HG02610 (cell line): ENCODE results near the gene COL5A1.

Source experiments
- ATAC-seq: cut with Tn5 transposase; IDR thresholded peaks from one replicate; pipeline ENCODE4 v1.9.1; 2021; ENCODE audit warnings: mild to moderate bottlenecking, moderate library complexity; ENCODE audit not compliant: unreplicated experiment

COL5A1 gene

DNA sequence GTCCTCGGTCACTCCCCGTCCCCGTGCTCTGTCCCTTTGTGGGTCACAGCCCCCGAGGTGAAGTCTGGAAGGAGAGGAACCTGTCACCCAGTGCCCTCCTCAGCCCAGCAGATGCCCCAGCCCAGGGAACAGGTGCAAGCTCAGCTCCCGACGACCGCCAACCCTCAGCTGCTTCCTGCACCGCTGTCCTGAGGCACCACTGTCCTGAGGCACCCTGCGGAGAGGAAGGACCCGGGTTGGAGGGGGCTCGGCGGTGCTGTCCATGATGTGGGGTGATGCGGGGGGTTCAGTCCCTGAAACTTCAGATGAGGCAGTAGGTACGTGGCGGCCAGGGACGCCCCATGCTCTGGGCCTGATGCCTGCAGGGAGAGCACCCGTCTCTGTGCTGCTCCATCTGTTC, 81.4 kb downstream of the COL5A1 start:
- no peak for ATAC-seq

DNA sequence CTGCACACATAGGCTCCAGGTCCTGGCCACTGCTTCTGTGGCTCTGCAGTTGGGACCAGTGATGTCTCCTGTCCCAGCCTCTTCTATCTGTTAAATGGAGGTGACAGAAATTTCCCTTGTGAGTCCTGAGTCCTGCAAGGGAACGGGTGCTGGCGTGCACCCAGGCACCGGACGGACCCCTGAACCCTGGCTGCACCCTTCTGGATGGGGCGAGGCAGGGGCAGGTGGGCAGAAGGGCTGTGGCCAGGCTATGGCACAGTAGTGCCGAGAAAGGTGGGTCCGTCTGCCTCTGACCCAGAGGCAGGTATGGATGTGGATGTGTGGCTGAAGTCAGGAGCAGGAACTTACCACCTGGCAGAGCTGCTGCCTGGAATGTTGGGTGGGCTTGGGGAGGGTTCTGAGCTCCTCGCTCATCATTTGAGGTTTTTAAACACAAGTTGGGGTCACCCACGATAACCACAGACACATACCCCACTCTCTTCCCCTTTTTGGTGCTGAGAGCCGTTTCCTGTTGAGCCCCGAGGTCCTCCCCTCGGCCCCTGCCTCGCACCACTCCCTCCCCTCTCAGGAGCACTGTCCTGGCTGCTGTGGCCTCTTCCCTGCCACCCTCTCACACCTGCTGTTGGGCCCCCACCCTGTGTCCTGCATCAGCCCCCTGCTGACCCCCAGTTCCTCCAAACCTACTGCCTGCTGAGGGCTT, 82.0 kb downstream of the COL5A1 start:
- ATAC-seq = no peak

- ATAC-seq = no peak
Observed at GRCh38 chr9:134724202-134724911, 82.8 kb downstream of the COL5A1 start.

DNA sequence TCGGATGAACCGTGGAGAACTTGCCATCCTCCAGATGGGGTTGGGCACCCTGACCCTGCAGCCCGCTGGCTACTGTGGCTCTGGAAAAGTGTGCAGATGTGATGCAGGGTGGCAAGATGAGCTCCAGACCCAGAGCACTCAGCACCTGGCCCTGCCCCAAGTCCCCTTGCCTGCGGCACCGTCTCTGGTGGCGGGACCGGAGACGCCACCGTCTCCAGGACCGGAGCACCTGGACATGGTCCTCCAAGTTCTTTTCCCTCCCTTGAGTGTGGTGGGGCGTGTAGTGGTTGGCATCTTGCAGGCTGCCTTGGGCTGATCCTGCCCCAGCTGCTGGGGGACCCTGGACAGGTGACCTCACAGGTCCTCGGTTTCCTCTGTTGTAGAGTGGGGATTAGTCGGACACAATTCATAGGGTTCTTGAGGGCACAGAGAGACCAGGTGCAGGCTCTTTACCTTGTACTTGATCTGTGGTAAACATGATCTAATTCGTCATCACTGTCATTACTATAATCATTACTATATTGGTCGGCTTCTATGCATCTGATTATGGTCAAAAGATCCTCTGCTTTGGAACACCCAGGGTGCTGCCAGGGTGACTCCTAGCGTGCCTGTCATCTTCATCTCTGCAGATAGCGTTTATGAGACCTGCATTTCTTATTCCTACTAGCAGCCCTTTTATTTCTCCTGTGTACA, 83.5 kb downstream of the COL5A1 start:
- no peak for ATAC-seq

DNA sequence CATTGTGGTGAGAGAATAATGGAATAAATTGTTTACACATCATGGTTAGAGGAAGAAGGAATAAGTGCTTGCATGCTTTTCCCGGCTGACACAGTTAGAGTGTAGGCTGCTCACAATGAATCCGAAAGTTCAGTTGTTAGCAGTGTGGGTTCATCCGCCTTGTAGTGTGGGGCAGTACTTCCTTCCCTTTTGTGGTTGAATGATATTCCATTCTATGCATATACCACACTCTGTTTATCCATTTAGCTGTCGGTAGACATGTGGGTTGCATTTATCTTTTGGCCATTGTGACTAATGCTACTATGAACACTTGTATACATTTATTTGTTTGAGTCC, 84.0 kb downstream of the COL5A1 start:
- ATAC-seq = no peak

- no peak for ATAC-seq
Observed at GRCh38 chr9:134726026-134726721, 84.6 kb downstream of the COL5A1 start.

GRCh38 chr9:134726722-134727034, 85.1 kb downstream of the COL5A1 start:
- no peak for ATAC-seq

- no peak for ATAC-seq
Observed at GRCh38 chr9:134728021-134728795, 86.6 kb downstream of the COL5A1 start.

DNA sequence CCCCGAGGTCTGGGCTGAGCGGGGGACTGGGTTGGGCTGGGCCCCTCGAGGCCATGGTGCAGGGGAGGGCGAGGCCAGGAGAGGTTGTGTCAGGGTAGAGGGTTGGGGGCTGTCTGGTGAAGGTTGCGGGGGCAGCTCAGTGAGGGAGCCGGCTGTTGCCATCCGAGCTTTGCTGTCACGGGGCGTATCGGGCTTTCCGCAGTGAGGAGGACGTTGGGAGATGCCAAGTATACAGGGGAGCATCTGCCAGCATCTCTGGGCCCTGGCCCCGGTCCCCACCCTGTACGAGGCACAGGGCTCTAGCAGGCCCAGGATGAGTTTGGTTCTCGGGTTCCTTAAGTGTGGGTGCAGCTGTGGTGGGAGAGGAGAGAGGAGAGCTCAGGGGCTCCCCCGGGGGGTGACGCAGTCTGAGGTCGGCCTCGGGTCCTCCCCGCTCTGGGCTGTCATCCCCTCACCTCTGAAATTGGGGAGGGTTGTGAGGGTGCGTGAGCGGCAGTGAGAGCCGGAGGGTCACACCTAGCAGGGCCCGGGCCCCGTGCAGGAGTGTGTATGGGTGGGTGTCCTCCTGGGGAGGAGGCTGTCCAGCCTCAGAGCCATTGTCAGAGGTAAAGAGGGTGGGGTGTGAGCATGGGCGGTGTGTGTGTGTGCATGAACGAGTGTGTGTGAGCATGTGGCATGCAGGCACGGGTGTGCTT, 87.3 kb downstream of the COL5A1 start:
- no peak for ATAC-seq

- no peak for ATAC-seq
Observed at GRCh38 chr9:134730011-134730760, 88.6 kb downstream of the COL5A1 start.

GRCh38 chr9:134730761-134731496, 89.3 kb downstream of the COL5A1 start:
- ATAC-seq = no peak

DNA sequence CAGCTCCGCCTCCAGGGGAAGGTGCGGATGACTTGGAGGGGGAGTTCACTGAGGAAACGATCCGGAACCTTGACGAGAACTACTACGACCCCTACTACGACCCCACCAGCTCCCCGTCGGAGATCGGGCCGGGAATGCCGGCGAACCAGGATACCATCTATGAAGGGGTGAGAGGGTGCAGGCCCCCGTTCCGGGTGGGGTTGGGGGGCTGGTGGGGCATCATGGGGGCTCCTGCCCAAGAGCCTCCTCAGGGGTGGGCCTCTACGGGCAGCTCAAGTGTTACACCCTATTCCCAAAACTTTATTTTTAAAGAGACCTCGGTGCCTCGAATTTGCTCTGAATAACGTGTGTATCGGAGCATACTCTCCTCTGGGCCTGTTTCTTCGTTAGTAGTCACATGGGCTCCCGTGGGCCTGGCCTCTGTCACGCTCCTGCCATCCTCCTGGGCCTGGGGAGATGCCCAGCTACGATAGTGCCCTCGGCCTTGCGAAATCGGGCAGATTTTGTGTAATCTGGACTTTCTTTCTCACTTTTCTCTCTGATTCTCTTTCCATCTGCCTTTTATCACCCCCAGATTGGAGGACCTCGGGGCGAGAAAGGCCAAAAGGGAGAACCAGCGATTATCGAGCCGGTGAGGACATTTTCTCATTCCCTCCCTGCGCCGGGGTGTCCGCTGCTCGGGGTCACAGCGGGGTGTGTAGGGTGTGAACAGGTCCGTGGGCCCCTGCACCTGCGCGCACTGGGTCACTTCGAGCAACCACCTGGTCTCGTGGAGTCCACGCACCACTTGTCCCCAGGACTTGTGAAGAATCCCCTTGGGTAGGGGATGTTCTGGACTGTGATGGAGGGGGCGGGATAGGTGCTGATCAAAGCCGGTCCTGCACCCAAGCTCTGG, 90.1 kb downstream of the COL5A1 start:
- no peak for ATAC-seq

DNA sequence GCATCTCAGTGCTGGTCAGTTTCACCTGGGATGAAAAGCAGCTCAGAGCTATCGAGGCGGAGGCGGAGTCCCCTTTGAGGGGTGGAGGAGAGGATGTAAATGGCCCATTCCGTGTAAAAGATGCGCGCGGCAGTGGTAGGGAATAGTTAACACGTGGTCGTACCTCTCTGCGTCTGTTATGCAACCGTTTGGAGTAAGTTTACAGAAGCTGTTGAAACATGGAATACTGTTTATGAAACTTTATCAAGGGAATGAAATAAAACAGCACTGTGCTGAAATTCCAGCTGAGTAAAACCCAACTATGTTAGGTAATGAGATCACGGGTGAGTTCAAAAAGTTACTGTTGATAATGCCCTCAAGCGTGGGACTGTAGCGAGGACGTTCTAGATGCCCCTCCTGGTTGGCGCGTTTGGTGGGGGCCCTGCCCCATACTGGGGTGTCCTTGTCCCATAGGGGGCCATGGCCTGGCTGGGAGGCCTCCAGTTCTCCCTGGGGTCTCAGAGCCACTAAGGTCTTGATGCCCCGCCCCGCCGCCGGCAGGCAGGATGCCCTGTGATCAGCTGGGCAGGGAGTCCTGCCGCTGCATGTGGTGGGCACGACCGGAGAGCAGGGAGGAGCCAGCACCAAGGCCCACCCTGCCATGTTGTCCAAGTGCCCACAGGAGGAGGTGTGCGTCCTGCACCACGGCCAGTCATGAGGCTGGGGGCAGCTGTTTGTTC, 90.9 kb downstream of the COL5A1 start:
- ATAC-seq = no peak

GRCh38 chr9:134733480-134734232, 92.1 kb downstream of the COL5A1 start:
- ATAC-seq = no peak

GRCh38 chr9:134734270-134734669, 92.7 kb downstream of the COL5A1 start:
- ATAC-seq = no peak

DNA sequence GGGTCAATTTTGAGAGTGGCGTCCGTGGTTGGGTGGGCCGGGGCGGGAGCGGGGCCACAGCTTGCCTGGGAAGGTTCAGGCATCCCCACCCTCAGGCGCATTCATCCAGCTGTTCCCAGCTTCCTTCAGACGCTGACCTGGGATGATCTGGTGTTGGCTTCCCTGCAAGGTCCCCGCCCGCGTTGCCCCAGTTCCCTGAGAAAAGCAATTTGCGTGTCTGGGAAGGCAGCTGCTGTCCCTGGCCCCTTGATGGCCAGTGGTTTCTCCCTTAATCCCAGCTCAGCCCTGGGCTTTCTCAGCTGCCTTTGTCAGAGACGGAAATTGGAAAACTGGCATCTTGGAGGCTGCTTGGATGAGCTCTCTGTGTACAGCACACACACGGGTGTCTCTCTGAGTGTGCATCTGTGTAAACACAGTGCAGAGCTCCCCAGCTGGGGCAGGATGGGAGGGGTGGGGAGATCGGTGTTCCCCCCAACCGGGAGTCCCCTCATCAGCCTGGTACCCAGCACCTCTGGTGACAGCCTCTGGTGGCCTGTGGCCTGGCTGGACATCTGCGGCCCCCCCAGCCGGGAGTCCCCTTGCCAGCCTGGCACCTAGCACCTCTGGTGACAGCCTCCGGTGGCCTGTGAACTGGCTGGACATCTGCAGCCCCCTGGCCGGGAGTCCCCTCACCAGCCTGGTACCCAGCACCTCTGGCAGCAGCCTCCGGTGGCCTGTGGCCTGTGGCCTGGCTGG, 94.0 kb downstream of the COL5A1 start:
- no peak for ATAC-seq
